Loucy (cell line): Measurements from ENCODE around the gene TECTB.

Experiments used
- H2AFZ ChIP-seq: fragments of 200-600 bp; sonication (generic); 2 replicates; pipeline ENCODE4 v1.6.0; 2016; ENCODE audit warnings: antibody characterized with exemption, mild to moderate bottlenecking, low read length, moderate library complexity
- H3F3A ChIP-seq: fragments of 200-600 bp; 2 replicates; pipeline ENCODE4 v1.6.0; 2016; ENCODE audit warnings: antibody characterized with exemption, low read depth, mild to moderate bottlenecking
- H3K27me3 ChIP-seq: fragments of 200-600 bp; sonication (generic); 2 replicates; pipeline ENCODE4 v1.6.1; 2014; ENCODE audit warnings: low read length, mild to moderate bottlenecking; ENCODE audit not compliant: insufficient read depth, poor library complexity, severe bottlenecking
- H3K36me3 ChIP-seq: fragments of 200-600 bp; sonication (generic); 2 replicates; pipeline ENCODE4 v1.6.1; 2016; ENCODE audit warnings: low read length; ENCODE audit not compliant: insufficient read depth
- H3K4me1 ChIP-seq: fragments of 200-600 bp; sonication (generic); 2 replicates; pipeline ENCODE4 v1.5.1; 2014; ENCODE audit warnings: low read length, mild to moderate bottlenecking; ENCODE audit not compliant: insufficient read depth, poor library complexity, severe bottlenecking
- H3K4me2 ChIP-seq: fragments of 200-600 bp; sonication (generic); 2 replicates; pipeline ENCODE4 v1.6.0; 2014; ENCODE audit warnings: antibody characterized with exemption, low read length, low read depth, mild to moderate bottlenecking; ENCODE audit not compliant: poor library complexity, severe bottlenecking
- H3K4me3 ChIP-seq: fragments of 200-600 bp; sonication (generic); 2 replicates; pipeline ENCODE4 v1.5.1; 2014; ENCODE audit warnings: low read length, mild to moderate bottlenecking, mixed read lengths; ENCODE audit not compliant: poor library complexity, severe bottlenecking
- H3K79me2 ChIP-seq: fragments of 200-600 bp; sonication (generic); 2 replicates; pipeline ENCODE4 v1.6.1; 2014; ENCODE audit warnings: low read length; ENCODE audit not compliant: insufficient read depth
- H3K9ac ChIP-seq: fragments of 200-600 bp; sonication (generic); 2 replicates; pipeline ENCODE4 v1.6.0; 2014; ENCODE audit warnings: mild to moderate bottlenecking, low read depth, low read length, moderate library complexity; ENCODE audit not compliant: poor library complexity, severe bottlenecking
- H3K9me2 ChIP-seq: fragments of 200-600 bp; sonication (generic); replicated peaks from 2 replicates; pipeline ENCODE4 v1.6.1; 2016; ENCODE audit warnings: low read depth, low read length, mixed read lengths
- H3K9me3 ChIP-seq: fragments of 200-600 bp; sonication (generic); 2 replicates; pipeline ENCODE4 v1.6.1; 2014; ENCODE audit warnings: mild to moderate bottlenecking, antibody characterized with exemption, low read length, low read depth; ENCODE audit not compliant: insufficient read depth
- H4K20me1 ChIP-seq: fragments of 200-600 bp; sonication (generic); 2 replicates; pipeline ENCODE4 v1.6.0; 2014; ENCODE audit warnings: antibody characterized with exemption, low read length, mild to moderate bottlenecking; ENCODE audit not compliant: insufficient read depth, poor library complexity, severe bottlenecking
- CTCF ChIP-seq: fragments of 200-600 bp; sonication (generic); conservative IDR thresholded peaks from 2 replicates; pipeline ENCODE4 v1.5.1; 2014; ENCODE audit warnings: mild to moderate bottlenecking, antibody characterized with exemption, low read length
- EZH2phosphoT487 ChIP-seq: fragments of 200-600 bp; IDR thresholded peaks from 2 replicates; pipeline ENCODE4 v1.6.1; 2018; ENCODE audit warnings: antibody characterized with exemption, mild to moderate bottlenecking, moderate library complexity, borderline replicate concordance

The TECTB gene

GRCh38 chr10:112259688-112260087, 23.5 kb upstream of the TECTB start:
- Histone ChIP-seq H3K9ac (no peak overlapping the region), H3K9me2 (no peaks in the 10 kb centered on the region), H2AFZ (no peak overlapping the region), H4K20me1 (no peaks in the 10 kb centered on the region), H3F3A (no peaks in the 10 kb centered on the region), H3K4me1 (no peaks in the 10 kb centered on the region), H3K27me3 (no peaks in the 10 kb centered on the region), H3K9me3 (0 out of 2 replicates have a peak, but pooled peaks cover 2% of the 10 kb centered on the region), H3K4me2 (no peak overlapping the region), H3K36me3 (no peaks in the 10 kb centered on the region), H3K4me3 (no peak overlapping the region), H3K79me2 (no peaks in the 10 kb centered on the region)
- no peak for TF ChIP-seq EZH2phosphoT487
- no peak for TF ChIP-seq CTCF

- no peaks in the 10 kb centered on the region for H3F3A ChIP-seq
- no peak for TF ChIP-seq EZH2phosphoT487
- TF ChIP-seq CTCF = no peak
These were observed 22.4 kb upstream of the TECTB start for GRCh38 chr10:112260831-112261230.

GRCh38 chr10:112261281-112261822, 21.8 kb upstream of the TECTB start:
- H3F3A ChIP-seq = no peaks in the 10 kb centered on the region
- H3K79me2 ChIP-seq = no peaks in the 10 kb centered on the region
- TF ChIP-seq EZH2phosphoT487 = no peak
- TF ChIP-seq CTCF = no peak
- H3K4me2 ChIP-seq = no peak overlapping the region
- H3K36me3 ChIP-seq = no peaks in the 10 kb centered on the region
- H3K4me1 ChIP-seq = no peaks in the 10 kb centered on the region
- H2AFZ ChIP-seq = no peak overlapping the region
- H4K20me1 ChIP-seq = no peaks in the 10 kb centered on the region
- H3K27me3 ChIP-seq = no peaks in the 10 kb centered on the region
- H3K4me3 ChIP-seq = no peak overlapping the region
- H3K9me3 ChIP-seq = 0 out of 2 replicates have a peak, but pooled peaks cover 2% of the 10 kb centered on the region
- H3K9ac ChIP-seq = no peak overlapping the region
- no peaks in the 10 kb centered on the region for H3K9me2 ChIP-seq

More at GRCh38 chr10:112260831-112261230, 22.4 kb upstream of the TECTB start:
- Histone ChIP-seq H3K27me3 (no peaks in the 10 kb centered on the region), H3K4me1 (no peaks in the 10 kb centered on the region), H4K20me1 (no peaks in the 10 kb centered on the region), H3K4me2 (no peak overlapping the region), H3K36me3 (no peaks in the 10 kb centered on the region), H3K79me2 (no peaks in the 10 kb centered on the region), H3K9me2 (no peaks in the 10 kb centered on the region), H3K9me3 (0 out of 2 replicates have a peak, but pooled peaks cover 2% of the 10 kb centered on the region), H2AFZ (no peak overlapping the region), H3K4me3 (no peak overlapping the region), H3K9ac (no peak overlapping the region)
